KOPT-K1 (cell line): ENCODE data around the gene LNX1.

Source experiments
- H3K27ac ChIP-seq: fragments of 200-600 bp; sonication (generic); 2 replicates; pipeline ENCODE4 v1.5.1; 2016; ENCODE audit warnings: antibody characterized with exemption, mild to moderate bottlenecking, low read depth, low read length; ENCODE audit not compliant: poor library complexity, severe bottlenecking
- H3K36me3 ChIP-seq: fragments of 200-600 bp; sonication (generic); 2 replicates; pipeline ENCODE4 v1.5.1; 2017; ENCODE audit warnings: antibody characterized with exemption, mild to moderate bottlenecking, low read length, moderate library complexity; ENCODE audit not compliant: insufficient read depth
- H3K9me3 ChIP-seq: fragments of 200-600 bp; sonication (generic); 2 replicates; pipeline ENCODE4 v1.5.1; 2017; ENCODE audit warnings: antibody characterized with exemption, low read length, mild to moderate bottlenecking; ENCODE audit not compliant: insufficient read depth, poor library complexity, severe bottlenecking

The LNX1 gene

GRCh38 chr4:53591372-53591892, at the start of gene LNX1:
Gene LNX1 (minus strand): TSS chr4:53591486. CDS start chr4:53574002, 17,484 bp downstream.
- Histone ChIP-seq H3K9me3 (no peaks in the 10 kb centered on the region), H3K36me3 (no peaks in the 10 kb centered on the region), H3K27ac (no peak within 1 kb of the TSS)

GRCh38 chr4:53640576-53641453, 49.5 kb upstream of the LNX1 start:
- no peaks in the 10 kb centered on the region for H3K9me3 ChIP-seq
- H3K27ac ChIP-seq = no peak overlapping the region
- H3K36me3 ChIP-seq = no peaks in the 10 kb centered on the region

GRCh38 chr4:53638919-53639318, 47.6 kb upstream of the LNX1 start:
- Histone ChIP-seq H3K36me3 (no peaks in the 10 kb centered on the region), H3K27ac (no peak overlapping the region), H3K9me3 (no peaks in the 10 kb centered on the region)

DNA sequence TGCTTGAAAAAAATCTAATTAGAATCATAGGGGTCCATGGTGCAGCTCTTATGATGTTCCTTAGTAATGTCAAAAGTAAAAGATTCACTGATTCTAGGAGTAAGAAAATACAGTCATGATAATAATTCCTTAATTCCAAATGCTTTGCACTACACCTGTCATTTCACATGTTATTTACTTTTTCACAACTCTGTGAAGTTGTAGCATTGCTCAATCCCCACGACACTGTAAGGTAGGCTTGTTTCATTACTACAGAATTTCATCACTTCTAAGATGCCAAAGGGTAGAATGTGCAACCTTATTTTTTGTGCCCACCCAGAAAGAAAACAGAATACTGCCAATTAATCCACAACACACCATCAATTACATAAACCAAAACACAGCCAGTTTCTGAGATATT, 46.1 kb upstream of the LNX1 start:
- Histone ChIP-seq H3K36me3 (no peaks in the 10 kb centered on the region), H3K27ac (no peak overlapping the region), H3K9me3 (no peaks in the 10 kb centered on the region)

DNA sequence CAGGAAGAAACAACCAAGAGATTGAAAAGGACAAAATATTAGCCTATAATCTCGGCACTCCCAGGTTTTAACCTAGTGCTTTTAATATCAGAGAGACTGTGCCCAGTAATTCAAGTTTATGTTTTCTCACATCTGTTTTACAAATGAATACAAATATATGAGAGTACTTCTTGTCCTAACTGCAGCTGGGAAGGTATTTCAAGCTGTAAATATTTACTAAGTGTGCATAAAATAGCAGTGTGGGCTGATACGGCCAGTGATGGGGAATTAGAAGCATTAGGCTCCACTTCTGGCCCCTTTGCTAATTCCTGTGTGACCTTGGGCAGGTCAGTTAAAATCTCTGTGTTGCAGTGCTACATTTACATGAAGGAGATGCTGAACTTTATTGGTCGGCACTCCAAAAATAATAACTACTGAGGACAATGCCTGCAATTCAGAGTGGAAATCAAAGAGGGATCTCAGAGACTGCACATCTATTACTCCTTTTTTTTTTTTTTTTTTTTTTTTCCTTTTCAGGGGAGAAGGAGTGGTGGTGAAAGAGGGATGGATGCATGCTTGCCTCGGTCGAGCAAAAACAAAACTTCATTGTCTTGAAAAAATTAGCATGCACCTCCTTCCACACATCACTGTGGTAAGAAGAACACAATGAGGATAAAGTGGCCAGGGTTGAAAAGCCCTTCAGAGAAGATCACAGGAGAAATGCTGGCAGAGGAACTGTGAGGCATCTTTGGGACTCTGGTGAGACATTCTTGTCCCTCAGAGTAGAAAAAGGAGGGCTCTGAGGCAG, 44.6 kb upstream of the LNX1 start:
- H3K9me3 ChIP-seq = no peaks in the 10 kb centered on the region
- H3K27ac ChIP-seq = no peak overlapping the region
- H3K36me3 ChIP-seq = no peaks in the 10 kb centered on the region

DNA sequence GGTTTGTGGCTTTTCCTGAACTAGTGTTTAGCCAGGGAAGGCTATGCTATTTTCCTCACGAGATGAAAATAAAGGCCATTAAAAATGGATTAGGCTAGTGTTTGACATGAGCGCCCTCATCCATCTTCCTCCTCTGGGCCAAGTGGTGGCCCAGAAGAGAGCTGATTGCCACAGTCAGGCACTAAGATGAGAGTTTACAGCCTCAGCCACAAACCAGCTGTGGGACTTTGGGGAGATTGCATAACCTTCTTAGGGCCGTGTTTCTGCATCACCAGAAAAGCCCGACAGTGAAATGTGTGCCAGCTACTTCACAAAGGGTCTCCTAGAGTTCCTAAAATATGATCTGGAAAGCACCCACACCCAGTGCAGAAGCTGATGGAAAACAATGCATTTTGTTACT, 42.3 kb upstream of the LNX1 start:
- Histone ChIP-seq H3K9me3 (no peaks in the 10 kb centered on the region), H3K27ac (no peak overlapping the region), H3K36me3 (no peaks in the 10 kb centered on the region)

DNA sequence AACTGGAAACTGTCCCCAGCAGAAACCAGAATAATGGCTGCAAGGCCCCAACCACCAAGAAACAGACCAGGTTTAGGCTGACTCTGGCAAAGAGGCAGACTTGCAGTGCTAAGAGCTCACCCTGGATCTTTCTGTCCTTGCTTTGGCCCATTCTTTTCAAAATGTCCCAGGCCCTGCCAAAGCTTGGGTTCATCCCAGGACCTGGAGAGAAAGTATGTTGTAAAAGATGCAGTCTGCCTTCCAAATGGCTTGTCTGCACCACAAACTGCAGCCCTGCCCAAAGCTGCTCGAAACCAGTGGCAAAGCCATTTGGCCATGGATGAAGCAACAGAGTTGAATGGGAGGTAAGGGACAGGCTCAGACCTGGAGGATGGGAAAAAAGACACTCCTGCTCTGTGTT, 38.0 kb upstream of the LNX1 start:
- no peaks in the 10 kb centered on the region for H3K9me3 ChIP-seq

GRCh38 chr4:53626491-53626890, 35.2 kb upstream of the LNX1 start:
- Histone ChIP-seq H3K36me3 (no peaks in the 10 kb centered on the region), H3K27ac (no peak overlapping the region), H3K9me3 (no peaks in the 10 kb centered on the region)

More for the DNA sequence above, 38.0 kb upstream of the LNX1 start:
- no peak overlapping the region for H3K27ac ChIP-seq
- no peaks in the 10 kb centered on the region for H3K36me3 ChIP-seq

DNA sequence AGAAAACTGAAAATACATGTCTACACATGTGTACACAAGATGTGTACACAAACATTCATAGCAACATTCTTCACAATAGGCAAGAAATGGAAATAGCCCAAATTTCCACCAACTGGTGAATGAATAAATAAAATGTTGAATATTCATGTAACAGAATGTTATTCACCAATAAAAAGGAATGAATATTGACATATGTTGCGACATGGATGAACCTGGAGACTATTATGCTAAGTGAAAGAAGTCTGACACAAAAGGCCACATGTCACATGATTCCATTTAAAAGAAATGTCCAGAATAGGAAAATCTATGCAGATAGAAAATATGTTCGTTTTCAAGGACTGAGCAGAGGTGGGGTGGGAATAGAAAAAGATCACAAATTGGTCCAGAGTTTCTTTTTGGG, 34.6 kb upstream of the LNX1 start:
- no peaks in the 10 kb centered on the region for H3K36me3 ChIP-seq
- H3K27ac ChIP-seq = no peak overlapping the region
- no peaks in the 10 kb centered on the region for H3K9me3 ChIP-seq

DNA sequence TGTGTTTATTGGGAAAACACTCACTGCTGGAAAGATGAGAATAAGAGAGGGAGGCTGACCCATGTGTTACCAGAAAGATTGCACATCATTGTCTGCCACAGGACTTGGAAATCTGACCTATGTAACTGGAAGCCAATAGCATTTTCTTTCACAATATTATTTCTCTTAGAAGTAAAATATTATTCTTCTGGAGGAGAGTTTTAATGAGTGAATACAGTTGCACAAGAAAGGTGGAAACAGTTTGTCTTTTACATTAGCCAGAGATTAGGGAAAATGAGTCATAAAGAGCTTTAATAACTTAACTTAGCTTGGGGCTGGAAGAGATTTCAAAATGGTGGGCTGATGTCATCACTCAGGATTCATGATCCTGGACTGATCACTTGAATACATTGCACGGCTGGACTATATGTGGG, 31.5 kb upstream of the LNX1 start:
- Histone ChIP-seq H3K9me3 (no peaks in the 10 kb centered on the region), H3K27ac (no peak overlapping the region)

DNA sequence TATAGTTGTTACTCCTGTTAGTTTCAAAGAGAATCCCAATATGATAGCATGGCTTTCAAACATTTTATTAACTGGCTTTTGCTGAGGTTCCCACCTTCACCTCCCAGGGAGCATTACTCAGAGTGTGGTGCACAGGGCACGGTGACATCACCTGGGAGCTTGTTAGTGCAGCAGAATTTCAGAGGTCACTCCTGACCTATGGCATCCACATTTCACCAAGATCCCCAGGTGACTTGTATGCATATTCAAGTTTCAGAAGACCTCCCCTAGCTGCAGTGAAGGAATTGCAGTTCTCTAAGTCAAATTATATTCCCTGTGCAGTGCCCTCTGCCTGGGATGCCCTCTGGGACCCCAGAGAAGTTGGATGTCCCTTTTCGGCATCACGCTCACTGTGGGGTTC, 29.7 kb upstream of the LNX1 start:
- Histone ChIP-seq H3K27ac (no peak overlapping the region), H3K36me3 (no peaks in the 10 kb centered on the region), H3K9me3 (no peaks in the 10 kb centered on the region)

More for the DNA sequence above, 31.5 kb upstream of the LNX1 start:
- no peaks in the 10 kb centered on the region for H3K36me3 ChIP-seq

DNA sequence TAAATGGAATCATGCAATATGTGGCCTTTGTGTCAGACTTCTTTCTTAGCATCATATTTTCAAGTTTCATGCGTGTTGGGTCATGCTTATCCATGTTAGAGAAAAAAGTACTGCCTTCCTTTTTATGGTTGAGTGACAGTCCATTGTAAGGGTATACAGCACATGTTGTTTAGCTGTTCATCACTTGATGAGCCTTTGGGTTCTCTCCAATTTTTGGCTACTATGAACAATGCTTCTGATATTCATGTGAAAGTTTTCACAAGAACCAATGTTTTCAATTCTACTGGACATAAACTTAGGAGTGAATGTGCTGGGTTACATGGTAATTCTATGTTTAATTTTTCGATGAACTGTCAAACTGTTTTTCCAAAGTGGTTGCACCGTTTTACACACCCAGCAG, 28.1 kb upstream of the LNX1 start:
- H3K9me3 ChIP-seq = no peaks in the 10 kb centered on the region
- H3K27ac ChIP-seq = no peak overlapping the region
- H3K36me3 ChIP-seq = no peaks in the 10 kb centered on the region

DNA sequence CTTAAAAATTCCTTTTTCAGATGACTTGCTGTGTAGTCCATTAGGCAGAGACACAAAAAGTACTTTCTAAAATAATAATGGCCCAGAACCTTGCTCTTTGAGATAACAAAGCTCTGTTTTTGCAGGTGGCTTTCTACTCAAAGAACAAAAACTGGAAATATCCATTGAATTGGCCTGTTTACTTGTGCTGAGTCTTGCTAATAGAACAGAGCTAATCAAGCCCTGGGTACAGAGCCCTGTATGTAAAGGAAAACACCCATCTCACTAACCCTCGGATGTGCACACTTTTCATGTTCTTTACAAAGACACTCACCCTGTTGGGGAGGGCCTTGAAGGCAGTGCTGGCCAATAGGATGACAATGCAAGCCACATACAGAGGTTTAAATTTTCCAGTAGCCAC, 27.0 kb upstream of the LNX1 start:
- H3K9me3 ChIP-seq = no peaks in the 10 kb centered on the region
- H3K27ac ChIP-seq = no peak overlapping the region
- H3K36me3 ChIP-seq = no peaks in the 10 kb centered on the region

DNA sequence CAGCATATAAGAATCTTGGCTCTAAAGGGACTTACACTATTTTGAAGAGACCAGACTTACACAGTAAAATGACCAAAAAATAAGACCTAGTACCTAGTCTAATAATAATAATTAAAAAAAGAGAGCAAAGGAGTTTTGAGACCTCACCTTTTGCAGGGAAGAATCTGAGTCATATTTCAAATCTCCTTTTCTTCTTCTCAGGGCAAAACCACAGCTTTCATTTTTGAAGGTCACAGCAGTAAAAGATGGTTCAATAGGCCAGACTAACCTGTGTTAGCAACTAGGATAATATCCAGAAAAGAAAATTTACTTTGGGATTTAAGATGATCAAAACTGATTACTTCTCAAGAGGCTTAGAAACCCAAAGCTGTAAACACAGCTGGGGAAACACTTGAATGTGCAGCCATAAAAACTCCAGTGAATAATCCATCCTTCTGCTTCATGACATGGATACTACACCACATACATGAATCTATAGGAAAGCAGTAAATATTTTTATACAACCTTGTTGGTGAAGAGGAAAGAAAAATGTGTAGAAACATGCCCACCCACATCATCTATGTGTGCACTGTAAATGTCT, 25.9 kb upstream of the LNX1 start:
- no peaks in the 10 kb centered on the region for H3K9me3 ChIP-seq
- no peaks in the 10 kb centered on the region for H3K36me3 ChIP-seq
- H3K27ac ChIP-seq = no peak overlapping the region

DNA sequence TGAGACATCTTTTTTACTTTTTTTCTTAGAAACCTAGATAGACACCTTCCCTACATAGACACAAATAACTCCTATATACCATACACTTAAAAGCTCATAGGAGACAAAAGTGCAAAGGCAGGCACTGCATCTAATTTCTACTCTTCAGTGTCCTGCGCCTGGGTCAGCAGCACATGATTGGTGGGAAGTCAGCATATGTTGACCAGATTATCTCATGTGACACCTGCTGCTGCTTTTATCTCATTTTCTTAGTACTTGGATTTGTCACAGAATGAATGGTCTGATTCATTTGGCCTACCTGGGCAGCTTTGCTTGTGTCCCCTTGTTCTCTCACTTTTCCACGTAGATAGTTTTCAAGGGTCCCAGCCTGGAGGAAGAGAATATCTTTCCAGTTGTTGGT, 24.9 kb upstream of the LNX1 start:
- H3K27ac ChIP-seq = no peak overlapping the region
- H3K9me3 ChIP-seq = no peaks in the 10 kb centered on the region
- H3K36me3 ChIP-seq = no peaks in the 10 kb centered on the region
